Type B pancreatic cell (in vitro differentiated cells): ENCODE data around the gene HIF3A. TPM values are rescaled to one million over a fixed set of nuclear protein-coding genes. Genes with fewer than 3 reads are reported as not detected.

ENCODE experiments used
- DNase-seq: peaks from one replicate; pipeline ENCODE4 v3.0.0; 2021; ENCODE audit warnings: mixed read lengths; ENCODE audit not compliant: unreplicated experiment; ENCODE audit errors: extremely low spot score
- H3K27ac Mint-ChIP-seq: 2 replicates; pipeline ENCODE4 v1.8.0; 2021; ENCODE audit warnings: mild to moderate bottlenecking, mixed read lengths
- H3K27me3 Mint-ChIP-seq: 2 replicates; pipeline ENCODE4 v1.8.0; 2021; ENCODE audit warnings: mixed read lengths
- H3K36me3 Mint-ChIP-seq: 2 replicates; pipeline ENCODE4 v1.8.0; 2021; ENCODE audit warnings: mixed read lengths
- H3K4me1 Mint-ChIP-seq: one replicate; pipeline ENCODE4 v1.8.0; 2021; ENCODE audit warnings: mixed read lengths; ENCODE audit not compliant: unreplicated experiment
- H3K4me3 Mint-ChIP-seq: 2 replicates; pipeline ENCODE4 v1.8.0; 2021; ENCODE audit warnings: mild to moderate bottlenecking, mixed read lengths
- H3K9me3 Mint-ChIP-seq: 2 replicates; pipeline ENCODE4 v1.8.0; 2021; ENCODE audit warnings: mixed read lengths
- CTCF ChIP-seq: fragments of 200-600 bp; sonication (generic); conservative IDR thresholded peaks from 2 replicates; pipeline ENCODE4 v1.5.0; 2021; ENCODE audit warnings: antibody characterized with exemption, mild to moderate bottlenecking
- total RNA-seq: library from RNA; stranded (reverse); gene quantifications from 2 replicates; pipeline ENCODE4 v1.2.1, GENCODE V29; 2021; ENCODE audit warnings: low replicate concordance

The HIF3A gene
- total RNA-seq, 1 donor from 2014 or later: 62.4 TPM

- no peak for TF ChIP-seq CTCF
- no peak overlapping the region for H3K27ac Mint-ChIP-seq
- peaks cover 7% of the 10 kb centered on the region for H3K27me3 Mint-ChIP-seq
These were observed 13.1 kb upstream of the HIF3A start for GRCh38 chr19:46283771-46284170.

GRCh38 chr19:46284635-46285034 lies 12.2 kb upstream of the HIF3A start:
- Mint-ChIP-seq H3K27me3 (no peaks in the 10 kb centered on the region), H3K36me3 (no peaks in the 10 kb centered on the region), H3K27ac (no peak overlapping the region), H3K9me3 (no peaks in the 10 kb centered on the region), H3K4me1 (no peaks in the 10 kb centered on the region), H3K4me3 (no peak overlapping the region)
- no peak for TF ChIP-seq CTCF
- no peak for DNase-seq

More at GRCh38 chr19:46283771-46284170, 13.1 kb upstream of the HIF3A start:
- no peak for DNase-seq
- Mint-ChIP-seq H3K4me3 (no peak overlapping the region), H3K9me3 (no peaks in the 10 kb centered on the region), H3K36me3 (no peaks in the 10 kb centered on the region), H3K4me1 (no peaks in the 10 kb centered on the region)

GRCh38 chr19:46287585-46287984 lies 9.3 kb upstream of the HIF3A start:
- Mint-ChIP-seq H3K4me1 (no peaks in the 10 kb centered on the region), H3K9me3 (no peaks in the 10 kb centered on the region), H3K27me3 (no peaks in the 10 kb centered on the region), H3K36me3 (no peaks in the 10 kb centered on the region), H3K27ac (no peak overlapping the region), H3K4me3 (no peak overlapping the region)
- TF ChIP-seq CTCF: no peak
- no peak for DNase-seq

GRCh38 chr19:46288896-46289588 lies 7.8 kb upstream of the HIF3A start:
- Mint-ChIP-seq H3K9me3 (no peaks in the 10 kb centered on the region), H3K4me1 (no peaks in the 10 kb centered on the region), H3K4me3 (no peak overlapping the region), H3K27ac (no peak overlapping the region), H3K36me3 (no peaks in the 10 kb centered on the region), H3K27me3 (no peaks in the 10 kb centered on the region)
- TF ChIP-seq CTCF: no peak
- no peak for DNase-seq

GRCh38 chr19:46289724-46290619 lies 6.9 kb upstream of the HIF3A start:
- no peaks in the 10 kb centered on the region for H3K36me3 Mint-ChIP-seq
- no peaks in the 10 kb centered on the region for H3K9me3 Mint-ChIP-seq
- DNase-seq: no peak
- no peaks in the 10 kb centered on the region for H3K4me1 Mint-ChIP-seq
- no peak for TF ChIP-seq CTCF
- no peak overlapping the region for H3K4me3 Mint-ChIP-seq
- peaks cover 7% of the 10 kb centered on the region for H3K27me3 Mint-ChIP-seq
- no peak overlapping the region for H3K27ac Mint-ChIP-seq
